NOMO-1 (cell line): Measurements from ENCODE around the gene ARHGEF6.
"Not testable (repeated sequence)": the region's sequence is repeated elsewhere in the genome, so short reads cannot be mapped to it uniquely, and the experiment has no call there.

Experiments
- DNase-seq, 2 experiments: peaks; one replicate each; lab custom pipeline; 2025; ENCODE audit not compliant: unreplicated experiment in 2 of 2; lab: John Stamatoyannopoulos, UW

The ARHGEF6 gene, protein sequence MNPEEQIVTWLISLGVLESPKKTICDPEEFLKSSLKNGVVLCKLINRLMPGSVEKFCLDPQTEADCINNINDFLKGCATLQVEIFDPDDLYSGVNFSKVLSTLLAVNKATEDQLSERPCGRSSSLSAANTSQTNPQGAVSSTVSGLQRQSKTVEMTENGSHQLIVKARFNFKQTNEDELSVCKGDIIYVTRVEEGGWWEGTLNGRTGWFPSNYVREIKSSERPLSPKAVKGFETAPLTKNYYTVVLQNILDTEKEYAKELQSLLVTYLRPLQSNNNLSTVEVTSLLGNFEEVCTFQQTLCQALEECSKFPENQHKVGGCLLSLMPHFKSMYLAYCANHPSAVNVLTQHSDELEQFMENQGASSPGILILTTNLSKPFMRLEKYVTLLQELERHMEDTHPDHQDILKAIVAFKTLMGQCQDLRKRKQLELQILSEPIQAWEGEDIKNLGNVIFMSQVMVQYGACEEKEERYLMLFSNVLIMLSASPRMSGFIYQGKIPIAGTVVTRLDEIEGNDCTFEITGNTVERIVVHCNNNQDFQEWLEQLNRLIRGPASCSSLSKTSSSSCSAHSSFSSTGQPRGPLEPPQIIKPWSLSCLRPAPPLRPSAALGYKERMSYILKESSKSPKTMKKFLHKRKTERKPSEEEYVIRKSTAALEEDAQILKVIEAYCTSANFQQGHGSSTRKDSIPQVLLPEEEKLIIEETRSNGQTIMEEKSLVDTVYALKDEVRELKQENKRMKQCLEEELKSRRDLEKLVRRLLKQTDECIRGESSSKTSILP

GRCh38 chrX:136780763-136781162 is at the start of gene ARHGEF6:
Gene ARHGEF6 (minus strand): TSS chrX:136780932. CDS start chrX:136780882, 50 bp downstream.
- DNase-seq, result peak; percentile 75

- DNase-seq, result no peak
Observed at GRCh38 chrX:136829413-136829812, 48.7 kb upstream of the ARHGEF6 start.

- peak; percentile 18 to 65 for DNase-seq
Observed at GRCh38 chrX:136828830-136829229, 48.1 kb upstream of the ARHGEF6 start.

DNA sequence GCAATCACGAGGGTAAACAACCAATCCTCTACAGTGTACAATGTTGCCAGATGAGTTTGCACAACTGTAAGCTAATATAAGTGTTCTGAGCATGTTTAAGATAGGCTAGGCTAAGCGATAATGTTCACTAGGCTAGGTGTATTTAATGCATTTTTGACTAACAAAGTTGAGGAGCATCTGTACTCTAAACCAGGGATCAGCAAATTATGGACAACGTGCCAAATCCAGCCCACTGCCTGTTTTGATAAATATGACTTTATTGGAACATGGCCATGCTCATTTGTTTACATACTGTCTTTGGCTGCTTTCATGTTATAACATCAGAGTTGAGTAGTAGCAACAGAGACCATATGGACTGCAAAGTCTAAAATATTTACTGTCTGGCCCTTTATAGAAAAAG is 46.3 kb upstream of the ARHGEF6 start:
- DNase-seq, result no peak

DNA sequence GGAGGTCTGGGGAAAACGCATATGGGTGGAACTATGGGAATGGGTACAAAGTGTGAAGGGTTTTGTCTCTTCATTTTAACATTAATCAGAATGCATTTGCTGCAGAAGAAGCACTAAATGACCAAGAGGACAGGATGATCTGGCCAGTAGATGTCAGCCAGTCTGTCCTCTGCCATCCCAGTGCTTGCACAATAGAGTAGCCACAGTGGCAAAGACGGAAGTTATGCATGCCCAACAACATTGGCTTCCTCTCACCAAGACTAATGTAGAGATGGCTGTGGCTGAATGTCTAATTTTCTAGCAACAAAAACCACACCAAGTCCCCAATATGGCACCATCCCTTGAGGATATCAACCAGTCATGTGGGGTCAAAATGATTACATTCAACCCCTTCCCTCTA is 45.0 kb upstream of the ARHGEF6 start:
- peak in 1 of 2 experiments; percentile 24 for DNase-seq

- DNase-seq, result no peak
Observed at GRCh38 chrX:136823175-136823574, 42.4 kb upstream of the ARHGEF6 start.

DNA sequence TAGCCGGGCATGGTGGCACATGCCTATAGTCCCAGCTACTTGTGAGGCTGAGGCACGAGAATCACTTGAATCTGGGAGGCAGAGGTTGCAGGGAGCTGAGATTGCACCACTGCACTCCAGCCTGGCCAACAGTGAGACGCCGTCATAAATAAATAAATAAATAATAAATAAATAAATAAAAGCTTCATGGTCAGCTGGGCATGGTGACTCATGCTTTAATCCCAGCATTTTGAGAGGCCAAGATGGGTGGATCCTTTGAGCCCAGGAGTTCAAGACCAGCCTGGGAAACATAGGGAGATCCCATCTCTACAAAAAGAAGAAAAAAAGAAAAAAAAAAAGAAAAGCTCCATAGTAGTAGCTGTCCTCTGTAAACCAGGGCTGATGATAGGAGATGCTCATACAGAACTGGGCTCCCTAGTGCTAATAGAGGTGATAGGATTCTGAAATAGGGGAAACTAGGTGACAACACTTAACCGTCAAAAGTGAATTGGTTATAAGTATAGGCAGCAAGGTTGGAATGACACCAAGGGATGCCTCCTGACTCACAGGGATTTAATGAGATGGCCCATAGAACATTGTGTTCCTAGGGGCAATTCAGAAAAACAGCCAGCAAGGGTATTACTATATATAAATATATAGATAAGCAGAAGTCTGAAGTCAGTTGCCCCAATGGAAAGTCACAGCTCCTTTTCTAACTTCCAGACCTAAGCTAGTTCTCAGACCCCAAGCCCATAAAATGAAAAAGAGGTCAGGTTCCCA is 41.8 kb upstream of the ARHGEF6 start:
- DNase-seq, result no peak

- DNase-seq, result not testable (repeated sequence)
Observed at GRCh38 chrX:136819756-136820155, 39.0 kb upstream of the ARHGEF6 start.

DNA sequence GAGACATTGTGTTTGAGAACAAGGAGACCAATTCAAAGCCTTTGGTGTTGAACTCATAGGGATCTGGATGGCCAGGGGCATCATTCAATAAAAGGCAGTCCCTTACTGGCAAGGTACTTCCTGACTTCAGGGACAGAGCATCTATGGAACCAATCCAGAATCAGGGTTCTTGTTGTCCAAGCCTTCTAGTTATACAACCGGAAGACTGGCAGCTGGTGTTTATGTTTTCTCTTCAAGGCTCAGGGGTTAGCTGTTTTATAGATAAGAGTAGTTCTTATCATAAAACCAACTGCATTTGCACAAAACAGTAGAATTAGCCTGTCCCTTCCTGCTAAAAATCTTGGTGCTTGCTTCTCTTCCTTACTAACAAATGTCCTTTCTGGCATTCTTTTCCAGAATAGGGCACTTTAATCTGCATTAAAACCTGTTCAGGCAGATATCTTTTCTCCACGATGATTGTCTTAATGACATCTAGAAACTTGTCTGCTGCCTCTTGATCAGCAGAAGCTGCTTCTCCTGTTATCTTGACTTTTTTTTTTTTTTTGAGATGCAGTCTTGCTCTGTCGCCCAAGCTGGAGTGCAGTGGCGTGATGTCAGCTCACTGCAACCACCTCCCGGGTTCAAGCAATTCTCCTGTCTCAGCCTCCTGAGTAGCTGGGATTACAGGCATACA is 38.4 kb upstream of the ARHGEF6 start:
- no peak for DNase-seq

GRCh38 chrX:136816975-136817374 is 36.2 kb upstream of the ARHGEF6 start:
- no peak for DNase-seq

- DNase-seq, result no peak
Observed at GRCh38 chrX:136814847-136815750, 34.4 kb upstream of the ARHGEF6 start.

GRCh38 chrX:136812286-136812685 is 31.6 kb upstream of the ARHGEF6 start:
- DNase-seq, result no peak

DNA sequence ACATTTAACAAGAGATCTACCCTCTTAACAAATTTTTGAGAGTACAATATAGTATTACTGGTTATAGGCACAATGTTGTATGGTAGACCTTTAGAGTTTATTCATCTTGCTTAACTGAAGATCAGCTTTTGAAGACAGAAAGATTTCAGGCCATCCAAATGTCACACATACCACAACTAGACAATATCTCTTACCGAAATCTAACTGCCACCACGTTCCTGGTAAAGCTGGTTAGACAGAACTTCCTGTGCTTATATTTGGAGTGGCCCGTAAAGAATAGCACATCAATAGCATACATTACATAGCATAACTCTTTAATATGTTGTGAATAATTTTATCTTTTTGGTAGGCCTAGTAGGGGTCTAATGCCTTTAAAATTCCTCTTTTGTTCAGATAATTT is 29.8 kb upstream of the ARHGEF6 start:
- DNase-seq, result no peak

DNA sequence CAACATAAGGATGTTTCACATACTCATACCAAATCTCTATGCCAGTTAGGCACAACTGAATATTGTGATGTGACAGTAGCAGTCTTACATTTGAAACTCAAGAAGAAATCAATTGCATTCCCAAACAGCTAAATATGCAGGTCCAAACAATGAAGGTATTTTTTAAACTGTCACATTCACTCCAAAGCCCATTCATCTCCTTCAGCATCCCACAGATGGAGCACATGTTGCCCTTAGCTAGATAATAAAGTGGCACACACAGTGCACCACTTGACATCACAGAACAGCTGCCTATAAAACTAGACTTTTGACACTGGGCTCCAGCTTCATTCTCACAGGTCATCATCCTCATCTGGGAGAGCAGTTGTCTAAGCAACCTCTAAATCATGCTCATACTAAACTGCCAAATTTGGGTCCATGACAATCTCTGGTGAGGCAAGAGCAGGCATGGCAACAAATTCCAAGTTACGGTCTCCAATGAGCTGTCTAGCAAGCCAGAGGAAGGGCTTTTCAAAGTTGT is 26.2 kb upstream of the ARHGEF6 start:
- no peak for DNase-seq

GRCh38 chrX:136802515-136802914 is 21.8 kb upstream of the ARHGEF6 start:
- peak in 1 of 2 experiments; percentile 15 for DNase-seq

DNA sequence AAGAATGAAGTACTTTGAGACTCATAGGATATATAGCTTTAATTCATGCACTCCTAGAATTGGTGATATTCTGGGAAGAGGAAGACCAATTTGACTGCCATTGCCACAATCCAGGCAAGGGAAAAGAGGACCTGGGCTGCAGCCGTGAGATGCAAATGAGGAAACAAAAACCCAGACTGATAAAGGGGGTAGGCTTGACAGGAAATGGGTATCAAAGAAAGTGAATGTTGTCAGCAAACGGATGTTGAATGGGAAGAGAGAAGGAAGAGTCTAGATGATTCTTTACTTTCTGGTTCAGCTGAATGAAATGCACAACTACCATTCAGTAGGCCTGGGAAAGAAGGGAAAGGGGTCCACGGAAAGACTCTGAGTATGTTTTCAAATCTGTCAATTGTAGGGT is 17.1 kb upstream of the ARHGEF6 start:
- DNase-seq, result no peak

DNA sequence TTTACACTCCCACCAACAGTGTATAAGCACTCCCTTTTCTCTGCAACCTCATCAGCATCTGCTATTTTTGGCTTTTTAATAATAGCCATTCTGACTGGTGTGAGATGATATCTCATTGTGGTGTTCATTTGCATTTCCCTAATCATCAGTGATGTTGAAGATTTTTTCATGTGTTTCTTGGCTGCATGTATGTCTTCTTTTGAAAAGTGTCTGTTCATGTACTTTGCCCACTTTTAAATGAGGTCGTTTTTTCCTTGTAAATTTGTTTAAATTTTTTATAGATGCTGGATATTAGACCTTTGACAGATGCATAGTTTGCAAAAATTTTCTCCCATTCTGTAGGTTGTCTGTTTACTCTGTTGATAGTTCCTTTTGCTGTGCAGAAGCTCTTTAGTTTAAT is 14.4 kb upstream of the ARHGEF6 start:
- DNase-seq, result not testable (repeated sequence)

DNA sequence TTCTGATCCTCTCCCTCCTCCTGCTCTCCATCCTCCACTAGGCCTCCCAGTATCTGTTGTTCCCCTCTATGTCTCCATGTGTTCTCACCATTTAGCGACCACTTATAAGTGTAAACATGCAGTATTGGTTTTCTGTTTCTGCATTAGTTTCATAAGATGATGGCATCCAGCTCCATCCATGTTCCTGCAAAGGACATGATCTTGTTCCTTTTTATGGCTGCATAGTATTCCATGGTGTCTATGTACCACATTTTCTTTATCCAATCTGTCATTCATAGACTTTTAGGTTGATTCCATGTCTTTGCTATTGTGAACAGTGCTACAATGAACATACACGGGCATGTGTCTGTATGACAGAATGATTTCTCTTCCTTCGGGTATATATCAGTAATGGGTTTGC is 13.9 kb upstream of the ARHGEF6 start:
- DNase-seq, result not testable (repeated sequence)

DNA sequence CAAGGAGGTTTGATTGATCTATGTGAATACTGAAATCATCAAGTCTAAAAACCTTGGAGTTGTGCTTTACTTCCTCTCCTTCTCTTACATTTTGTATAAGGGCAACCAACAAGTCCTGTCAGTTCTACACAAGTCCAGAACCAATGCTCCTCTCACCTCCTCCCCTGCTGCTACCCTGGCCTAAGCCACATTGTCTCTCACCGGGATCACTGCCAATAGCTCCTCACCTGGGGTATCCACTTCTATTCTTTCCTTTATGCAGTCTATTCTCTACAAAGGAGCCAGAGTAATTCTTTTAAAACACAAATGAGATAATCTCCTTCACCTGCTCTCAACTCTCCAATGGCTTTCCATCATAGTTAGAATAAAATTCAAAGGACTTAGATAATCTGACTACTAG is 13.3 kb upstream of the ARHGEF6 start:
- no peak for DNase-seq
